Measurements from ENCODE around the gene AHRR.
A peak's percentile ranks its signal among the peaks of the same experiment; 100 is the strongest.
"Not testable (repeated sequence)": the region's sequence is repeated elsewhere in the genome, so short reads cannot be mapped to it uniquely, and the experiment has no call there.

Gene AHRR

GRCh38 chr5:321230-321725 lies at the start of gene AHRR:
Gene AHRR (plus strand): TSS chr5:321714. CDS start chr5:343903, 22,189 bp downstream.
- peak in 1 of 2 donors; percentile 29 for DNase-seq

DNA sequence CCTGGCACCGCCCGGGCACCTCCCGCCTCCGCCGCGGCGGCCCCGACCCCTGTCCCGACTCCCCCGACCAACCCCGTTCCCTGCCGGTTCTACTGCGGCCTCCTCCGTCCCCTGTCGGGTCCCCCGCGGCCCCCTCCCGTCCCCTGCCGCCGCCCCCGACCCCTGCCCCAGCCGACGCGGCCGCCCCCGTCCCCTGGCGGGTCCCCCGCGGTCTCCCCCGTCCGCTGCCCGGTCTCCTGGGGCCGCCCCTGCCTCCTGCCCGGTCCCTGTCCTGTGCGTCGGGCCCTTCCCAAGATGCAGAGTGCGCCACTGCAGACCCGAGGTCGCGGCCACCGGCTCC lies 49.7 kb upstream of the AHRR start:
- DNase-seq, result not testable (repeated sequence)

GRCh38 chr5:273091-273490 lies 48.4 kb upstream of the AHRR start:
- not testable (repeated sequence) for DNase-seq

- not testable (repeated sequence) for DNase-seq
Measured at GRCh38 chr5:273491-273890, 48.0 kb upstream of the AHRR start.

- not testable (repeated sequence) for DNase-seq
Measured at GRCh38 chr5:274346-274745, 47.2 kb upstream of the AHRR start.

GRCh38 chr5:278646-279045 lies 42.9 kb upstream of the AHRR start:
- DNase-seq, result no peak

DNA sequence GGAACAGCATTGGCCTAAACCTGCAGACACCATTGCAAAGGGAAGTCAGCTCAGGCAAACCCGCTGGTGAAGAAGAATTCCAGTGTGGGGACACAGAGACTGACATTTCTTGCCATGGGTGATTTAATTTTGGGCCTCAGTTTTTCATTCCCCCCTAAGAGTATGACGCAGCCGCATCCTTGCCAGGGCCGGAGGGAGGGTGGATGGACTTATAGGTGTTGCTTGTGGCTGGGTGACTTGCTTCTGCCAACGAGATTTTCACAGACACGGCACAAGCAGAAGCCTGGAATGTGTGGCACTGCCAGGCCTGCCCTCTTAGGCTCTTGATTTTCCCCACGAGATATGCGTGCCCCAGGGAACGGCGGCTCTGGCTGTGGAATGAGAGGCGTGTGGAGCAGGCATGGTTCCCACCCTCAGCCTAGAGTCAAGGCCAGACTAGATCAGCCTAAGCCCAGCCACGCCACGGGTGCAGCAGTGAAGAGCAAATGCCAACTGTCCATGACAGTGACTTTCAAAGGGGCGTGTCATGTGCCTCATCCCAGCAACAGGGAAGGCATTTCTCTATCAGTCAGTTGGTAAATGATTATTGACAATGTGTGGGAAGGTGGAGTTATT lies 42.4 kb upstream of the AHRR start:
- not testable (repeated sequence) for DNase-seq

GRCh38 chr5:285991-286557 lies 35.4 kb upstream of the AHRR start:
- DNase-seq, result no peak

DNA sequence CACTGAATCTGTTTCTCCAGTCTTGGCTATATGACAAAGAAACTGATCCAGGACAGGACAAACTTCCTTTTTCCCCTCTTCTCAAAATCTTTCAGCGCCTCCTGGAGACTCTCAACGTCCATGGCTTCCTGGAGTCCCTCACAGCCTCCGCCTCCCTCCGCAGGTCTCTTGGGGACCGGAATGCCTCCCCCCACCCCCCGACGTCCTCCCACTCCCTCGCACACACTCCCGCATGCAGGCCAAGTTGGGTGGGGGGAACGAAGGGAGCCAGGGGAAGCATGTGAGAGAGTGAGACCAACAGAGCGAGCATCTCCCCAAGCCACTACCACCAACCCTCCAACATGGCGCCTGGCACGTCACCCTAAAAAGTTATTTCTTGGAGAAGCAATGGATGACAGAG lies 31.3 kb upstream of the AHRR start:
- not testable (repeated sequence) for DNase-seq

DNA sequence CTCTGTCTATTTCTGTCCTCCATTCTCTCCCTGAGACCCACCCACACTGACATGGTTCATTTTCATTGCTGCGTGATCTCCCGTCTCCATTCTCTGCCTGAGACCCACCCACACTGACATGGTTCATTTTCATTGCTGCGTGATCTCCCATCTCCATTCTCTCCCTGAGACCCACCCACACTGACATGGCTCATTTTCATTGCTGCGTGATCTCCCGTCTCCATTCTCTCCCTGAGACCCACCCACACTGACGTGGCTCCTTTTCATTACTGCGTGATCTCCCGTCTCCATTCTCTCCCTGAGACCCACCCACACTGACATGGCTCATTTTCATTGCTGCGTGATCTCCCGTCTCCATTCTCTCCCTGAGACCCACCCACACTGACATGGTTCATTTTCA lies 30.2 kb upstream of the AHRR start:
- not testable (repeated sequence) for DNase-seq

- DNase-seq, result not testable (repeated sequence)
Measured at GRCh38 chr5:294788-295187, 26.7 kb upstream of the AHRR start.

GRCh38 chr5:296207-296606 lies 25.3 kb upstream of the AHRR start:
- not testable (repeated sequence) for DNase-seq

DNA sequence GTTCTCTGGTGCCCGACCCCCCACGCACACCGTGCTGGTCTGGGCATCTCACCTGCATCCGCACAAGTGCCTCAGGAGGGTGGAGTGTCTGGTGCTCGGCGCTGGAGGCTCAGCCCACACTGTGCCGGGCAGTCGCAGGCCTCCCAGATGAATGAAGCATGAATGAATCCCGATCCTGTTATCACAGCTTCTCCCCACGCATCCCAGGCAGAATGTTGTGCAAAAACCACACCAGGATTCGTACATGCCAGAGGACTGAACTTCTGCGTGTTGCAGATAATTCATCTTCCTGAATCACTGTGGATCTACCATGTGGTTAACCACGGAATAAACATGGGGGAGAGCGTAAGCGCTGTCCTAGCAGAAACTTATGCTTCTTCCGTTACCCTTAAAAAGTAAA lies 24.6 kb upstream of the AHRR start:
- DNase-seq, result not testable (repeated sequence)

DNA sequence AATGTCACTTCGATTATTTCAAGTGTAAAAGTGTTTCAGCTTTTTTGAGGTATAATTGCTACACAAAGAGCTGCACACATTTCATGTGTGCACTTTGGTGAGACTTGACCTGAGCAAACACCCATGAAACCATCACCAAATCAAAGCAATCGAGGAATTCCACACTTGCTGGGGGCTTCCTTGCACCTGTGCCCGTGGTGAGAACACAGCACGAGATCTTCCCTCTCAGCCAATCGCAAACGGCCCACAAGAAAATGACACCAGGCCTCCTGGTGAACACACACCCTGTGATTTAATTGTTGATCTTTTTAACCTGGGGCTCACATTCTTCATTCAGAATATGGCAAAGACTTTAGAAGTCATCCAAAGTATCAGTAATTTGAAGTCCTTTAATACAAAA lies 24.1 kb upstream of the AHRR start:
- DNase-seq, result not testable (repeated sequence)

DNA sequence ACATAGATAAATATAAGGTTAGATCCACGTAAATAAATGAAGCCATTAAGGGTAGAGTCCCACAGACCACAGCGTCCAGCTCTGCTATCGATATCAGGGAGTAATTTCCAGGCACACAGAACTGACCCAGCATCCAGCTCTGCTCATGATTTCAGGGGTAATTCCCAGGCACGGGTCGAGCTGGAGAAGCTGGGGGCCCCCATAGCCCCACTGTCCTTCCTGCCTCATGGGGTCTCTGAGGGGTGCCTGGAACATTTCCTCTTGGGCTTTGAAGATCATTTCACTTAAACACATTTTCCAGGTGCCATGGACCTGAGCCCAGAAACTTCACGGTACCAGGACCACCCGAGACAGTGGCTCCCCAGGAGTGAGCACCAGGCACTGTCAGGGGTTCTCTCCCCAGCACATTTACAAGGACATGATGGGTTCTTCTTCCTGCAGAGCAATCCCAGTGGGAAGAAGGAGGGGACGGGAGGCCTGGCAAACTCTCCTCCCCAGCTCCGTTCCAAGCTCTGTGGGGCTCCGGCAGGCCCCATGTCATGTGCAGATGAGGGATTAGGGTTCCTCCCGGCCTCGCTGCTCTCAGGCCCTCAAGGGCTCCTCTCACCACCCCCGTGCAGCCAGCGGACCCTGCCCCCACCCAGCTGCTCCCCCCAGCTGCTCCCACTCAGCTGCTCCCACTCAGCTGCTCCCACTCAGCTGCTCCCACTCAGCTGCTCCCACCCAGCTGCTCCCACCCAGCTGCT lies 23.4 kb upstream of the AHRR start:
- DNase-seq, result not testable (repeated sequence)

GRCh38 chr5:298737-299125 lies 22.8 kb upstream of the AHRR start:
- no peak for DNase-seq

DNA sequence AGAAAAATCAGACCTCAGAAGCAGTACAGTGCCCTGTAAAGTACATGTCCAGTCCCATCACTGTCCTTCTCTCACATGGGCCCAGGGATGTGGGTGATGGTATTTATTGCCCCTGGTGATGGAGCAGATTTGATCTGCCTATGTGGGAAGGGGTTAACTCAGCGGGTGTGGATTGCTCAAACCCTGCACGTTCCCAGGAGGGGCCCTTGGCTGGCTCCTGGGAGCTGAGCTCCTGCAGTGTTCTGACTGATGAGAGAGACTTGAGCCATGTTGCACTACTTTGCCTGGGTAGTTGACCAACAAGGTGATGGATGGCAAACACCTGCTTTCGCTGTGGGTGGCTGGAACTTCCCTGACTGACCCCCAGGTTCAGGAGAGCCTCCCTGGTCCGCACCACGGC lies 21.6 kb upstream of the AHRR start:
- not testable (repeated sequence) for DNase-seq

DNA sequence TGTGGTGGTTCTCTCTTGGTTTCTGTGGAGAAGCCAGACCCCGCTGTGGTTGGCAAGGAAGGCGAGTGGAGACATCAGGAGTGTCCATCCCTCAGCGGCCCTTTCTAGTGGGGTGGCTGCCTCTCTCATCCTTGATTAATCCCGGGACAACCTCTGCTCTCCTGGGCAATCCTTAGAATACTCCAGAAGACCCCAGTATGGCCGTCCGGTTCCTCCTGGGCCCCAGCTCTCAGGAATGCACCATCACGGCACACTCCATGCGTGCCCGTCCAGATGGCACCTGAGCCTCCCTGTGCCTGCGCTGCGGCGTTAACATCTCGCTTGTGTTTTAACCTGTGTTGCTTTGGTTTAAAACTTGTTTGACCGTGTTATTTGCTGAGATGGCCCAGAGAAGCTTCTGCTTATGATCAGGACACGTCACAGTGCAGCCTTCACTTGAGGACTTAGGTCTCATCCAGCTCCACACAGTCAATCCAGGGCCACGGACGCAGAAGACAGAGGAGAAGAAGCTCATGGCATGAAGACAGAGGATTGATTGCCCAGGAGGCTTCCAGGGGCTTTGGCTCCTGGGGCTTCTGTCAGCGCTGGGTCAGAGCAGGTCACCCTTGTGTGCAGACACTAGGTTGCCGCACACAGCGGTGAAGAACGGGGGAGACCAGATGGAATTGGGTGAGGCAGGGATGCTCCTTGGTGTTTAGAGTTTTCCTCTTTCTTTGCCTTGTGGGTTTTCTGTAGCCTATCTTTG lies 20.7 kb upstream of the AHRR start:
- DNase-seq, result not testable (repeated sequence)

GRCh38 chr5:302416-302815 lies 19.1 kb upstream of the AHRR start:
- not testable (repeated sequence) for DNase-seq

GRCh38 chr5:302966-303365 lies 18.5 kb upstream of the AHRR start:
- no peak for DNase-seq

GRCh38 chr5:303741-304140 lies 17.8 kb upstream of the AHRR start:
- DNase-seq, result not testable (repeated sequence)

- no peak for DNase-seq
Measured at GRCh38 chr5:305050-305449, 16.5 kb upstream of the AHRR start.

- no peak for DNase-seq
Measured at GRCh38 chr5:305459-305858, 16.1 kb upstream of the AHRR start.

Measured in activated CD4-positive, alpha-beta T cell treated with anti-CD3 and anti-CD28 coated beads for 4 hours (primary cell).